Activated CD4-positive, alpha-beta T cell treated with anti-CD3 and anti-CD28 coated beads, Interleukin-2, amount 10 ng/mL, durations not matched to agents 7 days and 5 days (primary cell): ENCODE results near the gene CTTN. TPM values are rescaled to one million over a fixed set of nuclear protein-coding genes. Genes with fewer than 3 reads are reported as not detected.

ENCODE experiments used
- CTCF ChIA-PET: fragments of 350-600 bp; sonication (Branson Sonifier 250); formaldehyde crosslinking; loops from one replicate; lab custom pipeline; 2021; ENCODE audit warnings: antibody characterized with exemption; lab: Charles Lee
- POLR2A ChIA-PET: fragments of 350-600 bp; sonication (Branson Sonifier 250); formaldehyde crosslinking; loops from one replicate; lab custom pipeline; 2021; ENCODE audit warnings: antibody characterized with exemption; lab: Charles Lee
- DNase-seq: peaks from one replicate; pipeline ENCODE4 v3.0.0-alpha.2; 2020
- H3K27ac Mint-ChIP-seq: one replicate; pipeline ENCODE4 v1.8.0; 2021; ENCODE audit warnings: mild to moderate bottlenecking, moderate library complexity, mixed read lengths
- H3K27me3 Mint-ChIP-seq: one replicate; pipeline ENCODE4 v1.8.0; 2021; ENCODE audit warnings: mixed read lengths
- H3K36me3 Mint-ChIP-seq: one replicate; pipeline ENCODE4 v1.8.0; 2021; ENCODE audit warnings: low read depth, mixed read lengths
- H3K4me1 Mint-ChIP-seq: one replicate; pipeline ENCODE4 v1.8.0; 2021; ENCODE audit warnings: mixed read lengths
- H3K4me3 Mint-ChIP-seq: one replicate; pipeline ENCODE4 v1.8.0; 2021; ENCODE audit warnings: mild to moderate bottlenecking, moderate library complexity, mixed read lengths
- H3K9me3 Mint-ChIP-seq: one replicate; pipeline ENCODE4 v1.8.0; 2021; ENCODE audit warnings: mixed read lengths
- total RNA-seq, 2 experiments: library from RNA; stranded (reverse); gene quantifications; one replicate each; pipeline ENCODE4 v1.2.3, GENCODE V29; 2021

CTTN gene
- total RNA-seq: under 1 TPM; 0.42 to 0.54 TPM

DNA sequence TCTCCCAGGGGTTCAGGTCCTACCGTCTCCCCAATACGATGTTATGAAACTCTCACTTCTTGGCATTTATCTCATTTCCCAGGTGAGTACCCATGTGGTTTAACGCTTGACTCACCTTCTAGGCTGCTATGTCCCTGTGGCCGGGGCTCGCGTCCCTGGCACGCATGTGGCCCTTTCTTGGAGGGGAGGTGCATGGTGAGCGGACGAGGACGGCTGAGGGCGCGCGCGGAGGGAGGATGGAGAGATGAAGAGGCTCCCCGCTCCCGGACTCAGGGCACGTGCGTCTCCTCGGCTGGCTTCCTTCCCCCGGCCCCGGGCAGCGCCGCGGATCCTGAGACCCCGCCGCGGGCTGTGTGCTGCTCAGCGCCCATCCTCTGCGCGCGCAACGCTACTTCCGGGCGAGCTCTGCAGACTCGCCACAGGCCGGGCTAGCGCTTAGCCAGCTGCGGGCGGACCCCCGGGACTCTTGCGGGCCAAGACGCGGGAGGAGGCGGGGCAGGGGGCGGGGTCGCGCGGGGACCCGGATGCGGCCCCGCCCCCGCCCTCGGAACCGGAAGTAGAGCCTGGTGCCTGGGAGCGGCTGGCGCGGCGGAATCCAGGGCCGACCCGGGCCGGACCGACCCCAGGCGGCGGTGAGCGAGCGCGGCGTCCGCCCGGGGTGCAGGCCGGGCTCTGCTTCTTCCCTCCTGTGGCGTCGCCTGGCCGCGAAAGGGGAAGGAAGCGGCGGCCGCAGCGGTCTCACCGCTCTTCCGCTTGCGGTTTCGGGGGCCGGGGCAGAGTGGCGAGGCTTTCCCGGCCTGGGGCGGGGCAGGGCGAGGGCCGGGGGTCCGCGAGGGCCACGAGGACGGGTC is at the start of gene CTTN:
Gene CTTN, plus strand, starts transcription at position 547 of the 851 bp plus-strand sequence. CDS start 8,769 bp downstream, outside the sequence.
- Mint-ChIP-seq H3K4me3 (peak within 1 kb of the TSS; percentile 64), H3K36me3 (no peaks in the 10 kb centered on the region), H3K27me3 (peaks cover 63% of the 10 kb centered on the region), H3K27ac (no peak within 1 kb of the TSS), H3K4me1 (peaks cover 10% of the 10 kb centered on the region), H3K9me3 (no peaks in the 10 kb centered on the region)
- CTCF ChIA-PET: interaction anchor here (0.6 kb wide), 1 partner anchor 820 kb away, joined by 3 read pairs; no protein-coding TSS in a partner anchor
- POLR2A ChIA-PET: no interaction called here
- peak; percentile 45 for DNase-seq

GRCh38 chr11:70348608-70349007 is 49.7 kb upstream of the CTTN start:
- Mint-ChIP-seq H3K27me3 (no peaks in the 10 kb centered on the region), H3K27ac (no peak overlapping the region), H3K4me3 (no peak overlapping the region), H3K9me3 (no peaks in the 10 kb centered on the region), H3K4me1 (no peaks in the 10 kb centered on the region), H3K36me3 (peaks cover 17% of the 10 kb centered on the region)
- CTCF ChIA-PET: no interaction called here
- POLR2A ChIA-PET: no interaction called here
- no peak for DNase-seq

GRCh38 chr11:70351646-70352045 is 46.7 kb upstream of the CTTN start:
- Mint-ChIP-seq H3K27ac (no peak overlapping the region), H3K4me3 (no peak overlapping the region), H3K36me3 (peaks cover 36% of the 10 kb centered on the region), H3K27me3 (no peaks in the 10 kb centered on the region), H3K4me1 (no peaks in the 10 kb centered on the region), H3K9me3 (no peaks in the 10 kb centered on the region)
- DNase-seq: no peak
- CTCF ChIA-PET: no interaction called here
- POLR2A ChIA-PET: no interaction called here

- H3K36me3 Mint-ChIP-seq: peaks cover 40% of the 10 kb centered on the region
- no peaks in the 10 kb centered on the region for H3K27me3 Mint-ChIP-seq
- no peaks in the 10 kb centered on the region for H3K4me1 Mint-ChIP-seq
- CTCF ChIA-PET: no interaction called here
- no peak for DNase-seq
- no peak overlapping the region for H3K27ac Mint-ChIP-seq
- no peak overlapping the region for H3K4me3 Mint-ChIP-seq
- no peaks in the 10 kb centered on the region for H3K9me3 Mint-ChIP-seq
- POLR2A ChIA-PET: no interaction called here
These were observed 46.2 kb upstream of the CTTN start for GRCh38 chr11:70352100-70352499.

DNA sequence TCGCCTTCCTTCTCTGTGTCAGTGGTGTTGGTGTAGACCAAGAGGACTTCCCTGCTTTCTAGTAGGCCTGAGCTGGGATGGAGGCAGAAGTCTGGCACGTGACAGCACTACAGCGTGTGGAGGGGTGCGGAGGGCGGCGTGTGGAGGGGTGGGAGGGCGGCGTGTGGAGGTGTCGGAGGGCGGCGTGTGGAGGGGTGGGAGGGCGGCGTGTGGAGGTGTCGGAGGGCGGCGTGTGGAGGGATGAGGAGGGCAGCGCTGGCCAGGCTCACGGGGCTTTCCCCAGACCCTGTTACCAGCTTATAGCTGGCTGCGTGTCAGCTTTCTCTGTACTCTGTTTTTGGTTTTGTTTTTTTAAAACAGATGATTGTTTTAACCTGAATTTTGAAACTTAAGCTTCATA is 45.7 kb upstream of the CTTN start:
- CTCF ChIA-PET: no interaction called here
- no peak for DNase-seq

GRCh38 chr11:70353329-70353728 is 45.0 kb upstream of the CTTN start:
- peaks cover 38% of the 10 kb centered on the region for H3K36me3 Mint-ChIP-seq
- H3K27ac Mint-ChIP-seq: no peak overlapping the region
- H3K9me3 Mint-ChIP-seq: no peaks in the 10 kb centered on the region
- no peaks in the 10 kb centered on the region for H3K27me3 Mint-ChIP-seq
- no peak overlapping the region for H3K4me3 Mint-ChIP-seq
- CTCF ChIA-PET: no interaction called here
- POLR2A ChIA-PET: no interaction called here
- H3K4me1 Mint-ChIP-seq: no peaks in the 10 kb centered on the region
- no peak for DNase-seq

More for the DNA sequence above, 45.7 kb upstream of the CTTN start:
- Mint-ChIP-seq H3K4me3 (no peak overlapping the region), H3K27me3 (no peaks in the 10 kb centered on the region), H3K4me1 (no peaks in the 10 kb centered on the region), H3K9me3 (no peaks in the 10 kb centered on the region), H3K36me3 (peaks cover 40% of the 10 kb centered on the region), H3K27ac (no peak overlapping the region)
- POLR2A ChIA-PET: no interaction called here

GRCh38 chr11:70353900-70354568 is 44.3 kb upstream of the CTTN start:
- no peak for DNase-seq
- Mint-ChIP-seq H3K36me3 (peaks cover 37% of the 10 kb centered on the region), H3K27me3 (no peaks in the 10 kb centered on the region), H3K27ac (no peak overlapping the region), H3K4me3 (no peak overlapping the region), H3K9me3 (no peaks in the 10 kb centered on the region), H3K4me1 (no peaks in the 10 kb centered on the region)
- ChIA-PET POLR2A (no interaction called here), CTCF (no interaction called here)

GRCh38 chr11:70354629-70355028 is 43.7 kb upstream of the CTTN start:
- H3K27me3 Mint-ChIP-seq: no peaks in the 10 kb centered on the region
- ChIA-PET CTCF (no interaction called here), POLR2A (no interaction called here)
- no peaks in the 10 kb centered on the region for H3K9me3 Mint-ChIP-seq
- no peak overlapping the region for H3K27ac Mint-ChIP-seq
- H3K36me3 Mint-ChIP-seq: peaks cover 38% of the 10 kb centered on the region
- H3K4me3 Mint-ChIP-seq: no peak overlapping the region
- H3K4me1 Mint-ChIP-seq: no peaks in the 10 kb centered on the region
- DNase-seq: no peak

DNA sequence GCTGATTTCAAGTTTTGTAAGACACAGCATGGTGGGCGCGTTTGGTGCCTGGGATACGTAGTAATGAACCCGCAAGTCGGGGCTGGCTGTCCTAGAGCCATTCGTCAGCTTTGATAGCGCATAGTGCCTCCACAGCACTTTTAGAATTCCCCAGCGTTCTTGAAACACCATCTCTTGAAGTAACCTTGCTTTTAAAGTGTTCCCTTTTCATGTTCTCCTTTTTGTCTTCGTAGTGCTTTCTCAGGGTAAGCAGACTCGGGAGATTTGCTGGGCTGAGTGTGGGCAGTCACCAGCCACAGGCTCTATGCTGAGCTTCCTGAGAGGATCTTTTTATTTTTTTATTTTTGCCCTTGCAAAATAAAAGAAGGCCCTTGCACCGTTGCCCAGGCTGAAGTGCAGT is 39.6 kb upstream of the CTTN start:
- DNase-seq: no peak
- ChIA-PET CTCF (interaction anchor here (1.2 to 1.5 kb wide), 2 partner anchors 8 to 26 kb away, joined by 3 to 4 read pairs; no protein-coding TSS in a partner anchor), POLR2A (no interaction called here)
- Mint-ChIP-seq H3K36me3 (peaks cover 51% of the 10 kb centered on the region), H3K9me3 (no peaks in the 10 kb centered on the region), H3K27ac (no peak overlapping the region), H3K27me3 (no peaks in the 10 kb centered on the region), H3K4me3 (no peak overlapping the region), H3K4me1 (no peaks in the 10 kb centered on the region)

DNA sequence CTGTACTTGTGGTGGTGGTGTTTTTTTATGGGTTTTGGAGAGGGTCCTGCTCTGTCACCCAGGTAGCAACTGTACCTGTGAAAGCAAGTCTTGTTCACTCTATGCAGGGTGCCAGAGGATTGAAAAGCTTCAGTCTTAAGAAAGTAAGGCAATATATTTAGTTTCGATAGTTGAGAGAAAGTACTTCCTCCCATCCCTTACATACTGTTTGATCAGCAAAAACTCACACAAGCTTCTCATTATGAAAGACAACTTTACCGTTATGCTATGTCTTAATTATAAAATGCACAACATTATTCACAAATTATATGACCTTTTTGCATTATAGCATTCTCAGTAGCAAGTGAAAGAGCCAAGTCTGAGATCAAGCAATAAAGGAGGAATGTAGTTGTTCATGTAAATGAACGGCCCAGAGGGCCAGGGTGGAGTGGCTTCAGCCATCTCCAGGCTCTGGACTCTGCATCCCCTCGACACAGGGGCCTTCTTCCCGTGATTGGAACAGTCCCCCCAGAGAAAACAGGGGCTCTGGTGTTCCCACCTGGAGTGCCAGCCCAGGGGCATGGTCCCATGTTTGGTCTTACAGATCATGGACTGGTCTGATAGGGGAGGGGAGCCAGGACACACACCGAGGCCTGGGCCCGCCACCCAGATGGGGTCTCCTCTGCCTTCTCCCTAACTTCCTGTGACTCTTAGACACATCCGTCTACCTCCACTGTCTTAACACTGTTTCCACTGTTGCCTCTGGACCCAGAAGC is 38.7 kb upstream of the CTTN start:
- CTCF ChIA-PET: no interaction called here
- Mint-ChIP-seq H3K27me3 (no peaks in the 10 kb centered on the region), H3K36me3 (peaks cover 46% of the 10 kb centered on the region), H3K9me3 (no peaks in the 10 kb centered on the region), H3K4me3 (no peak overlapping the region), H3K4me1 (peaks cover 4% of the 10 kb centered on the region), H3K27ac (no peak overlapping the region)
- POLR2A ChIA-PET: no interaction called here
- DNase-seq: no peak

- POLR2A ChIA-PET: no interaction called here
- H3K27me3 Mint-ChIP-seq: no peaks in the 10 kb centered on the region
- no peak overlapping the region for H3K4me3 Mint-ChIP-seq
- no peaks in the 10 kb centered on the region for H3K9me3 Mint-ChIP-seq
- peaks cover 10% of the 10 kb centered on the region for H3K4me1 Mint-ChIP-seq
- H3K27ac Mint-ChIP-seq: no peak overlapping the region
- DNase-seq: no peak
- CTCF ChIA-PET: no interaction called here
- H3K36me3 Mint-ChIP-seq: peaks cover 48% of the 10 kb centered on the region
These were observed 38.1 kb upstream of the CTTN start for GRCh38 chr11:70360211-70360610.

GRCh38 chr11:70364178-70364577 is 34.2 kb upstream of the CTTN start:
- H3K4me3 Mint-ChIP-seq: no peak overlapping the region
- peaks cover 42% of the 10 kb centered on the region for H3K36me3 Mint-ChIP-seq
- H3K27me3 Mint-ChIP-seq: peaks cover 7% of the 10 kb centered on the region
- H3K4me1 Mint-ChIP-seq: peaks cover 21% of the 10 kb centered on the region
- DNase-seq: no peak
- POLR2A ChIA-PET: no interaction called here
- no peaks in the 10 kb centered on the region for H3K9me3 Mint-ChIP-seq
- H3K27ac Mint-ChIP-seq: no peak overlapping the region
- CTCF ChIA-PET: no interaction called here
